GM21717 (cell line): Measurements from ENCODE around the gene KRAS.
"Not testable (repeated sequence)": the region's sequence is repeated elsewhere in the genome, so short reads cannot be mapped to it uniquely, and the experiment has no call there.

Experiments used
- ATAC-seq: cut with Tn5 transposase; IDR thresholded peaks from one replicate; pipeline ENCODE4 v1.9.1; 2021; ENCODE audit warnings: mild to moderate bottlenecking, moderate library complexity; ENCODE audit not compliant: unreplicated experiment

KRAS gene

DNA sequence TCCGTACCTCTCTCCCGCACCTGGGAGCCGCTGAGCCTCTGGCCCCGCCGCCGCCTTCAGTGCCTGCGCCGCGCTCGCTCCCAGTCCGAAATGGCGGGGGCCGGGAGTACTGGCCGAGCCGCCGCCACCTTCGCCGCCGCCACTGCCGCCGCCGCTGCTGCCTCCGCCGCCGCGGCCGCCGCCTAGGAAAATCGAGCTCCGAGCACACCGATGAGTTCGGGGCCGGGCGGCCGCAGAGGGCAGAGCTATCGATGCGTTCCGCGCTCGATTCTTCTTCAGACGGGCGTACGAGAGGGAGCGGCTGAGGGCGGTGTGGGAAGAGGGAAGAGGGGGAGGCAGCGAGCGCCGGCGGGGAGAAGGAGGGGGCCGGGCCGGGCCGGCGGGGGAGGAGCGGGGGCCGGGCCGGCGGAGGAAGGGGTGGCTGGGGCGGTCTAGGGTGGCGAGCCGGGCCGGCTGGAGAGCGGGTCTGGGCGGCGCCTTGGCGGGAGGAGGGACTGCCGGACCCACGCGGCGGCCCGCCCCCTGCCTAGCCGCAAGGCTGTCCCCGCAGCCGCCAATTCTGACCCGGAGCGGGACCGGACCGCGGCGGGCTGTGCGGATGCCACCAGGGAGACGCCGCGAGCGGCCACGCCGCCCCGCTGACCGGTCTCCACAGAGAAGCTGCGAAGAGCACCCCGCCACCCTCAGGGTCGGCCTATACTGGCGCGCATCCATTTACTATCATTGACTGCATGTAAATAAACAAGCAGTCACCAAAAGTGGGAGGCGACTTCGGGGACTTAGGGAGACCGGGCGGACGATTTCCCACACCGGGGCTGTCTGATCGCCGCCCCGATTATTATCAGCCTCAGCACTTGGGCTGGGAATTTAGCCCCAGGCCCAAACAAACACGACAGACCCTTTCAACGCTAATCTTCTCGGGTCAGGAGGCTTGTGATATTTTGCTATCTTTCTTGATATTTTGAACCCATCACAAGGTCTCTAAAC lies at the start of gene KRAS:
Gene KRAS (minus strand): TSS at position 186 of the 987 bp plus-strand sequence.
- ATAC-seq = peak; percentile 70

DNA sequence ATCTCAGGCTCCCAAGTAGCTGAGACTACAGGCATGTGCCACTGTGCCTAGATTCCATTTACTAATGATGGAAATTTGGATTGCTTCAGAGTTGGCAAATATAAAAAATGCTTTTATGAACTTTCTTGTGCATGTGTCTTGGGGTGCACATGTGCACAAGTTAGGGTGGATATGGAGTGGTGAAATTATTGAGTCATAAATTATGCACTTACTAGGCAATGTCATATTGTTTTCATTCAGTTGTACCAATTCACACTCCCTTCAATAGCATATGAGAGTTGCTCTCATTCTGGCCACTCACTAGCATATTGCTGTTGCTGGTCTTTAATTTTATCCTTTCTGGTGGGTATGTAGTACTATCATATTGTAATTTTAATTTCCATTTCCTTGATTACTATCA lies 45.7 kb upstream of the KRAS start:
- ATAC-seq = no peak

DNA sequence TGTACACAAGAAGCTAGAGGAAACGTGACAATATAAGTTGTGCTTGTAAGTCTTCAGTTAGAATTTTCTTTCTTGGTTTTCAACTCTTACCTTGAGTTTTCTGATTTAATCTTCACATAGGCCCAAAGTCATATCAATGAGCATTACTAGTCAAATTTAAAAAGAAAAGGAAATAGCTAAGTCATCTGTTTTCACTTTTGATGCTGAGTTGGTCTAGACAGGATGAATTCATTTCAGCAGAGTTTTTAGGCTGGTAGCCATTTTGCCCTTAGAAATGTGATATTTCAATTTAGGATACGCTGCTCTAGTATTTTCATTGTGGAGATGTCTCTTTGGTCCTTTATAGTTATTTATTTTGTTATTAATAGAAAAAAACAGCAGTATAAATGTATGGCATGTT lies 44.6 kb upstream of the KRAS start:
- no peak for ATAC-seq

DNA sequence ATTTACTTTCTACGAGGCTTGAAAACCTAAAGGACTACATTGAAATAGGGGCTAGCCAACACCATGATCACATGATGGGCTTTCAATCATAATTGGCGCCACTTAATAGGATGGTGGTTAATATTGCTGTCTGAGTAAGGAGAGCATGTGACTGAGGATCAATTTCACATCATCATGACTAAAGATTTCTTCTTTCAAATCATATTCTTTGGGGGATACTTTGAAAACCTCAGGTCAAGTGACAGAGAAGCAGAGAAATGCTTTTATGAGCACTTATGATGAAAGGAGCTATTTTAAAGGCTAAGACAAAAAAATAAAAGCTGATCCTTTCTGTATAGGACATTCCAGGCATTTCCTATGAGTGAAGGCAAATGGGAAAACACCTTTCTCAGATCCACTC lies 42.9 kb upstream of the KRAS start:
- no peak for ATAC-seq

DNA sequence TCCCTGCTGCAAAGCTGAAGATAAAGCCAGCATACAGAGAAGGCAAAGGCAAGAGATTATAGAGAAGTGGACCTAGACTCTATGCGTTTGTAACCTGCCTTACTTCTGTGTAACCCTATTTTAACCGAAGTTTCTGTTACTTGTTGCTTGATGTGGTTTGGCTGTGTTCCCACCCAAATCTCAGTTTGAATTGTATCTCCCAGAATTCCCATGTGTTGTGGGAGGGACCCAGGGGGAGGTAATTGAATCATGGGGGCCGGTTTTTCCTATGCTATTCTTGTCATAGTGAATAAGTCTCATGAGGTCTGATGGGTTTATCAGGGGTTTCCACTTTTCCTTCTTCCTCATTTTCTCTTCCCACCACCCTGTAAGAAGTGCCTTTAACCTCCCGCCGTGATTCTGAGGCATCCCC lies 42.1 kb upstream of the KRAS start:
- ATAC-seq = not testable (repeated sequence)

DNA sequence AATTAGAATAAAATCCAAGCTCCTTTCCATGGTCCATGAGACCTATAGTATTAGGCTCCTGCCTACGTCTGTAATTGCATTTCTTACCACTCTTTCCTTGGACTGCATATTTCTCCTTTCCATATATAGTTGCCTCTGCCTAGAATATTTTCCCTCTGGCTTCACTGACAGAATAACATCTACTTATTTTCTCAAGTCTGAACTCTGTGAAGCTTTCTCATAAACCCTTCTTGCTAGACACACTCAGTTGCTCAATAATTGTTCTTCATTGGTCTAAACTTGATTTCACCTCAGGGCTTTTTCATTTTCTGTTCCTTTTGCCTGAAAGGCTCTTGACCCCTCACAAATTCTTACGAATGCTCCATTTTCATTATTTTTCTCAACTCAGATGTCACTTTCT lies 36.9 kb upstream of the KRAS start:
- ATAC-seq = no peak

DNA sequence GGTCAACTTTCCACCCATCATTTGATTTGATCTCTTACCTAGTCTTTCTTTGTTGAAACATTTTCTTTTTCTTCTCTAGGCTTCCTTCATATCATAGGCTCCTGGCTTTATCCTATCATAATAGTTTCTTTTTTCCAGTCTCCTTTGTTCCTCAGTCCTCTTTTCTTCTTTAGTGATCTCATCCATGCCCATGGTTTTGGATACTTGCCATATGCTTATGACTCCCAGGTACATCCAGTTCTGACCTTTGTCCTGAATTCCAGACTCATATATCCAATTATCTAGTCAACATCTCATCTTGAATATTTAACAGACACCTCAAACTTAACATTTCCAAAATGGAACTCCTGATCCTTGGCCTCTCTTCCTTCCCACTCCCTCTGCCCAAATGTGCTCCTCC lies 36.1 kb upstream of the KRAS start:
- no peak for ATAC-seq

DNA sequence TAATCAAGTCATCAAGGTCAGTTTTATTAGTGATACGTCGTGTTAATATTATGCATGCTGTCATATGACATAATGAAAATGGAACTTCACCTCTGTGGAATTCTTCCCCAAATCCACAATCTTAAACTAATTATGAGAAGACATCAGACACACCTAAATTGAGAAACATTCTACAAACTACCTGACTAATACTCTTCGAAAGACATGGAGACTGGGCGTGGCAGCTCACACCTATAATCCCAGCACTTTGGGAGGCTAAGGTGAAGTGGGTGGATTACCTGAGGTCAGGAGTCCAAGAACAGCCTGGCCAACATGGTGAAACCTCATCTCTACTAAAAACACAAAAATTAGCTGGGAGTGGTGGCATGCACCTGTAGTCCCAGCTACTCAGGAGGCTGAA lies 33.3 kb upstream of the KRAS start:
- ATAC-seq = no peak

DNA sequence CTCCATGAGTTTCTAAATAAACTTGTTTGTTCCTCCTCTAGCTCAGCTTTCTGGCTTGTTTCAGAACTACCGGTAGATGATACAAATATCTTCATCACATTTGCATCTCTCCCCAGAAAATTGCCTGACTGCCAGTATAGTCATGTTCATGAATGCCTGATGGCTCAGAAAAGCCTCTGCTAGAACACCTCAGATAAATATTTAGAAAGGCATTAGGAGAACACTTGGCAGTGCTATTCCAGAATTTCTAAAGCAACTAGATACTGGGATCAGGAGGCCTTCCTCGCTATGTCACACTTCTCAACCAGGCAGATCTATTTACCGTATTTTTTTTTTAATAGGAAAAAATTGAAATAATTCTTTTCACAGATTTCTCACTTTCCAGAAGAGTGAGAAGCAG lies 32.3 kb upstream of the KRAS start:
- no peak for ATAC-seq

DNA sequence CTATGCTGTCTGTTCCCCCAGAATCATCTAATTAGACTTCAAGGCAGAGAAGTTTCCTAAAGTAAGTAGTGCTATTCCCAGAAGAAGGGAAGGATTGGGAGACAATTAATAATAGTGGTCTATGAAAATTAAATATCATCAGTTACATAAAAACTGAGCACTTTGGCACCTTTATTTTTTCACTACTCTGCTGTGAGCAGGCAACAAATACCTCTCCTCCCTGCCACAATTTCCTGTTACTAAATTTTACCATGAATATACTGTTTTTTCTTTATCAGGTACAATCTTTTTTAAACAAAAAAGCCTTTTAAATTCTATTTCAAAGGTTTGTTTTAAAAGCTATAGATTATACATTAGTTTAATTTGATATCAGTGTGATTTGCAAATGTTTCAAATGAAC lies 29.4 kb upstream of the KRAS start:
- no peak for ATAC-seq

DNA sequence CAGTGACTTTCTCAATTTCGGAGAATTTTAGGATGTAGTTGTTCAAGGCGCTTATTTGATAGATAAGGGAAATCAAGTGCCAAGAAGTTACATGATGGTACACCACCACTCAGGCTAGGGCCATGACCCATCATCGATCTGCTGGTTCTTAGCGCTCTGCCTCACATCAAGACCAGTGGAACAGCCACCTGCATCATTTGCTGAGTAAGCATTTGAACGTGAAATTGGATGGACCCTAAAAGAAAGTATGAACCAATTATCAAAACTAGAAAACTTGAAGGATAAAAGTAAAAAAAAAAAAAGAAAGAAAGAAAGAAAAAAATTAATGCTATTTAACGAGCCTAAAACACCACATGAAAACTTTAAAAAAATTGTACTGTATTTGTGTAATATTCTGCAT lies 27.5 kb upstream of the KRAS start:
- no peak for ATAC-seq

DNA sequence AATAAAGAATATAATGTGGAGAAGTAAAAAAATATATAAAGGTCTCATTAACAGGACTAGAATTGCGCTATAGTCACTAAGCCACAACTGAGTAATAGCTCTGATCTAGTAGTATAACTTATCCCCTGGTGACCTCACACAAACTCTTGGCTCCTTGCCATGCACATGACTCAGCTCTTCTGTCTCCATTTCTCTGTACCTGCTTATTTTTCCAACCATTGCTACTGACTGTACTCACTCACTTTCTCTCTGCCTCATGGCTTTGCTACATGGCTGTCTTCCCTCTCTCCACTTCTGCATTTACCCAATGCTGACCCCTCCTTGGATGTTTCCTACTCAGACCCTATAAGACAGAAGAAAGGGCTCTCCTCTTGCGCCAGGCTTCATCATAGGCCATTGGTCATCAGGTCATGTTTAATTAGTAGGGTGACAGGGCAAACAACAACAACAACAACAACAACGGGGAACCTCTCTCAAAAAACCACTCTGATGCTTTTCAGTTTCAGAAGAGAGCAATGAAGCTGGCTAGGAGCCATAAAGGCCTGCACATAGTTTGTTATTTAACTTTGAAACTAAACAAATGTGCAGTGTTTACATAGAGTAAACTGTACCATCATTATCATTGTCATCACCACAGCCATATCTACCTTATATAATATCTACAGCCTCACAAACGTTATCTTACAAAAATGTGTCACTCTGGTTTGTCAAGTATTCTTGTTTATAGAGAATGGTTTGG lies 25.6 kb upstream of the KRAS start:
- ATAC-seq = no peak

DNA sequence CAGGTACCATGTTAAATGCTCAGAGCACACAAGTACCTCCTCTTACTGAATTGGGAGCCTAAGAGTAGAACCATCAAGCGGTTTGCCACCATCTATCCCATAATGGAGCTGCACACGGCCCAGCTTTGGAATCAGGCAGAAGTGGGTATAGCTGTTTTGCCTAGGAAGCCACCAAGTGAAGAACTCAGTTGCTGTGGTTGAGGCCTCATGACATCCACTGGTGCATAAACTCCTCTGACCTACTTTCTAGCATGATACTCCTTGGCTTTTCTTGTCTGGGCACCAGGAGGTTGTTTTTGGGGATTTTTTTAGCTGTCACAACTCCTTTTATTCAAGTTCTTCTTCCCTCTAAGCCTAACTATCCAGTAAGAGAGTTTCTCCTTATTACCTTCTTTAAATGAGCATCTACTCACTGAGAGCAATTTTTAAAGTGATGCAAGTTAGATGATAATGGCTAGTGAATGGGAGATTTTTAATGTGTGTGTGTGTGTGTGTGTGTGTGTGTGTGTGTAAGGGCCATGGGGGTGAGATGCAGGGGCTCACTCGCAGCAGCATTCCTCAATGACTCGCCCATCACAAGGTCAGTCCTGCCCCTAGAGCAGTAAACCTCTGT lies 20.9 kb upstream of the KRAS start:
- ATAC-seq = no peak

DNA sequence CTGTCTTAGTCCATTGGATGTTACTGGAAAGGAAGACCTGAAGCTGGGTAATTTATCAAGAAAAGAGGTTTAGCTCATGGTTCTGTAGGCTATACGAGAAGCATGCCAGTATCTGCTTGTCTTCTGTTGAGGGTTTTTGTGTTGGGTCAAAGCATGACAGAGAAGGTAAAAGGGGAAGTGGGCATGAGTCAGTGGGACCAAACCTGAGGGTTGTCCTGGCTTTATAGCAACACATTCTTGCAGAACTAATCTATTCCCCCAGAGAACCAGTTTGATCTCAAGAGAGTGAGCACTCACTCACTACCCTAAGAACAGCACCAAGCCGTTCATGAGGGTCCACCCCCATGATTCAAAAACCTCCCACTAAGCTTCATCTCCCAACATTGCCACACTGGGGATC lies 19.0 kb upstream of the KRAS start:
- peak; percentile 79 for ATAC-seq

DNA sequence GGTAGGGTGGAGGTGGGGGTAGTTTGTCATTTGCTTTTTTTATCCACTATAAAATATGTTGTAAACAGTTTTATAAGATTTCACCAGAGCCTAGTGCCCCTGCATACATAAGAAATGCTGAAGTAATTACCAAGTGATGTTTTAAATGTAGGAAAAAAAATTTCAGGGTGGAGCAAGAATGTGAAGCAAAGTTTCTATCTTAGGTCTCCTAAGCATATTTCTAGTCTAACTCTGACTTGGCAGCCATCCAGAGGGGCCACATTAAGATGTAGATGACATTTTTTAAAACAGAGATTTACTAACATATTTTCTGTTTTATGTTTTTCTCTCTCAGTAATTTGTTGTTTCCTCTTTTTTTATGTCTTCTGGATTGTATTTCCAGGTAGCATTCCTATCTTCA lies 15.8 kb upstream of the KRAS start:
- no peak for ATAC-seq

DNA sequence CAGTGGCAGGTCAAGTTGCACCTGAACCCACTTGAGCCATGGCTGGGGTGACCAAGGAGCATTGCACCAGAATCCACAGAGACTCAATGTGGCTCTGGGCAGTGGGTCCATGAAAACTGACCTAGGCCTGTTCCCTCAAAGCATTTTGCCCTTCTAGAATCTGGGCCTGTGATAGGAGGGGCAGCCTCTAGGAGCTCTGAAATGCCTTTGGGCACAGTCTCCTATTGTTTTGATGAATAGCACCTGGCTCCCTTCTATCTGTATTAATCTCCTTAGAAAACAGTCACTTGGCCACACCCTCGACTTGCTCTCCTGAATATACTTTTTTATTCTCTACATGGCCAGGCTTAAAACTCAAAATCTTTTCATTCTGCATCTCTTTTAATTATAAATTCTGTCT lies 14.1 kb upstream of the KRAS start:
- ATAC-seq = no peak

DNA sequence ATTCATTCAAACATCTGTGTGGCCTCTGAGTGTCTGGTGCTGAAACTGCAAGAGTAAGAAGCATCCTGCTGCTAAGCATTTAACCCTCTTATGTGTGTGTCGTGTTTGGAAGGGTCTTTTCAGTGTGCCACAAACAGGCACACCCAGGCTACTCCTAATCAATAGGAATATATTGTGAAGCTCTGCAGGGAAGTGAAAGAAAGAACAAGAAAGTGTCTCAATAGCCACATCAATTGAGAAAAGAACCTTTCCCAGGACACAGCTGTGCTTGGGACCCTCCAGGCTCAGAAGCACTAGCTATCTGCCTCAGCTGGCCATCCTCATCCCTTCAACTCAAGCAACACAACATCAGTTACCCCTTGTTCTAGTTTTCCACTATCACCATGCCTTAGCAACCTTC lies 13.4 kb upstream of the KRAS start:
- no peak for ATAC-seq

DNA sequence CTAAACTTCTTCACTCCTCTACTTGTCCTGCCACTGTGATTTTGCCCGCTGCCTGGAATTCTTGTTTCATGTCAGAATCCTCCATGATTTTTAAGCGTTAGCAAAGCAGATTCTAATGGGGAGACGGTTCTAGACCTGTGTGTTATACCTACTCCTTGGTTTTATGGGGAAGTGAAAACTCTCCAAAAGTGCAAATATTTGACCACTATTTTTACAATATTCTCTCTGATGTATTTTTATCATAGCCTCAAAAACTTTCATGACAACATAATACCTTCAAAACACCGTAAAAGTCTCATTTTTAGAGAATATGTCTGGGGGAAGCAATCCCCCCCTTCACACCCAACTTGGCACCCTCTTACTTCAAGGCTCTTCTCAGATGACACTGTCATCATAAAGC lies 12.9 kb upstream of the KRAS start:
- ATAC-seq = no peak

DNA sequence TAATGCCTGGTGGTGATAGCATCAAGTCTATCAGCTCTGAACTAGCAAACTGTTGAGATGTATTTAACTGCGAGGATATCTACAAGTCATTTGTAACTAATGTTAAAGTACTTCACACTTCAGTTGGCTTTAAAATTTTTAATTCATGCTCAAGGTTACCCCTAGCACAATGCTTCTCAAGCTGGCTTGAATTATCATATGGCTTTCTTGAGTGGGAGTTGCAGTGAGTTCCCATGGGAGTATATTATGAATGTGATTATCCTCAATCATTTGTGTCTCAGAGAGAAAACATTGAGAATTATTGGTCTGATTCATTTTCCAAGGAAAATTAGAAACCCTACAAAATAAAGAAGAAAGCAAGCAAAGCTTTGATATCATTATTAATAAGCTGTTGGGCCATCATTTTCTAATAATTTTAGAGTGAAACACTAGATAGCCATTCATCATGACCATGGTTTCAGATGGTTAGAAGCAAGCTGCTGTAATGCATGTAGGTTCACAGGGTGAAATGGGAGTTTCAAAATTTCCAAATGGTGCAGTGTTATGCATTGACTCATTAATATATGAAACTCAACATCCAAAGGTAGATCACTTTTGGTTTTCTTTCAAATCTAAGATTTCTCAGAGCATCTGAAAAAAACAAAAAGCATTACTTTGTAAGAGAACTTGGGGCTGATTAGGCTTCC lies 11.8 kb upstream of the KRAS start:
- no peak for ATAC-seq

DNA sequence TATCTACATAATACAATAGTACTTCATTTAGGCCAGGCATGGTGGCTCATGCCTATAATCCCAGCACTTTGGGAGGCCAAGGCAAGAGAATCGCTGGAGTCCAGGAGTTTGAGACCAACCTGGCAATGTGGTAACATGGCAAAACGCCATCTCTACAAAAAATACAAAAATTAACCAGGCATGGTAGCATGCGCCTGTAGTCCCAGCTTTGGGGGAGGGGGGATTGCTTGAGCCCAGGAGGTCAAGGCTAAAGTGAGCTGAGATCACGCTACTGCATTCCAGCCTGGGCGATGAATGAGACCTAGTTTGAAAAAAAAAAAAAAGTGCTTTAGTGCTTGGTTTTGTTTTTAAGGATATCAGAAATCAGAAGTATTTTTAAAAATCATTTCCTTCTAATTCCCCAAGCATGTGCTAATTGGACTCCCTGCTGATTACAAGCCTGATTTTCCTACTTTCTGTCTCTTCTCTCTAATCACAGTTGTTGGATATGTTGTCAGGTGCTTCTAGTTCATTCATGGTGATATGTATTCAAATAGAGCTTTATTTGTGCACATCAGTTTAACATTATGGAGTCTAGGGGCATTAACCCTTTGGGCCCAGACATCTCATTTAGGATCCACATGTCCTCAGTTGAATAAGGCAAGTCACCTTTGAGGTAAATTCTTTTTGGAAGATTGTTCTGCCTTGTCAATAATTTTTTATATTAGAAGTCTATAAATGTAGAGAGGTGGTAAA lies 7.0 kb upstream of the KRAS start:
- ATAC-seq = no peak
